GM23338 (cell line): ENCODE data around the gene BMAL1. TPM values are rescaled to one million over a fixed set of nuclear protein-coding genes. Genes with fewer than 3 reads are reported as not detected.
"Not testable (repeated sequence)": the region's sequence is repeated elsewhere in the genome, so short reads cannot be mapped to it uniquely, and the experiment has no call there.

Source experiments
- ATAC-seq: fragments of 200-7000 bp; cut with Tn5 transposase; 3 replicates; pipeline ENCODE4 v1.9.1; 2020
- DNase-seq: peaks from one replicate; pipeline ENCODE4 v3.0.0-alpha.2; 2015; ENCODE audit warnings: low spot score
- H2AFZ ChIP-seq: fragments of 200-600 bp; sonication (generic); 2 replicates; pipeline ENCODE4 v1.8.0; 2016; ENCODE audit warnings: antibody characterized with exemption, mild to moderate bottlenecking, moderate library complexity
- H3F3A ChIP-seq: fragments of 200-600 bp; sonication (generic); replicated peaks from 2 replicates; pipeline ENCODE4 v1.8.0; 2017; ENCODE audit warnings: antibody characterized with exemption, mixed run types, low read depth
- H3K27ac ChIP-seq: fragments of 200-600 bp; sonication (generic); 2 replicates; pipeline ENCODE4 v1.6.1; 2016; ENCODE audit warnings: low read depth
- H3K27me3 ChIP-seq: fragments of 200-600 bp; sonication (generic); 2 replicates; pipeline ENCODE4 v1.8.0; 2016; ENCODE audit warnings: mild to moderate bottlenecking, mixed run types, moderate library complexity; ENCODE audit not compliant: insufficient read depth
- H3K36me3 ChIP-seq: fragments of 200-600 bp; sonication (generic); 2 replicates; pipeline ENCODE4 v1.8.0; 2016; ENCODE audit warnings: mild to moderate bottlenecking; ENCODE audit not compliant: insufficient read depth
- H3K4me1 ChIP-seq: fragments of 200-600 bp; sonication (generic); 2 replicates; pipeline ENCODE4 v1.8.0; 2016; ENCODE audit warnings: mild to moderate bottlenecking, moderate library complexity; ENCODE audit not compliant: insufficient read depth
- H3K4me2 ChIP-seq: fragments of 200-600 bp; sonication (generic); 2 replicates; pipeline ENCODE4 v1.7.1; 2017; ENCODE audit warnings: mixed run types
- H3K4me3 ChIP-seq: fragments of 200-600 bp; sonication (generic); 2 replicates; pipeline ENCODE4 v1.6.1; 2016; ENCODE audit warnings: mixed run types
- H3K79me2 ChIP-seq: fragments of 200-600 bp; sonication (generic); replicated peaks from 2 replicates; pipeline ENCODE4 v1.8.0; 2017; ENCODE audit warnings: mild to moderate bottlenecking; ENCODE audit not compliant: insufficient read depth
- H3K9me2 ChIP-seq: fragments of 200-600 bp; sonication (generic); 2 replicates; pipeline ENCODE4 v1.8.0; 2017; ENCODE audit not compliant: insufficient read depth
- H4K20me1 ChIP-seq: fragments of 200-600 bp; sonication (generic); replicated peaks from 2 replicates; pipeline ENCODE4 v1.8.0; 2017; ENCODE audit warnings: mild to moderate bottlenecking; ENCODE audit not compliant: insufficient read depth
- H3K27ac Mint-ChIP-seq: 2 replicates; pipeline ENCODE4 v1.8.0; 2020; ENCODE audit warnings: inconsistent platforms, mild to moderate bottlenecking, moderate library complexity, mixed read lengths
- H3K27me3 Mint-ChIP-seq: 3 replicates; pipeline ENCODE4 v1.8.0; 2022; ENCODE audit warnings: low read depth, mild to moderate bottlenecking, moderate library complexity, mixed read lengths, inconsistent platforms; ENCODE audit not compliant: insufficient read depth, poor library complexity
- H3K36me3 Mint-ChIP-seq: 3 replicates; pipeline ENCODE4 v1.8.0; 2021; ENCODE audit warnings: low read depth, mild to moderate bottlenecking, inconsistent platforms, moderate library complexity, mixed read lengths
- H3K4me1 Mint-ChIP-seq: 3 replicates; pipeline ENCODE4 v1.8.0; 2020; ENCODE audit warnings: mild to moderate bottlenecking, inconsistent platforms, mixed read lengths
- H3K4me3 Mint-ChIP-seq: 3 replicates; pipeline ENCODE4 v1.8.0; 2021; ENCODE audit warnings: moderate library complexity, mild to moderate bottlenecking, inconsistent platforms, mixed read lengths
- H3K9me3 Mint-ChIP-seq: 3 replicates; pipeline ENCODE4 v1.8.0; 2020; ENCODE audit warnings: moderate library complexity, mild to moderate bottlenecking, inconsistent platforms, mixed read lengths
- POLR2AphosphoS5 ChIP-seq: IDR thresholded peaks from 2 replicates; pipeline ENCODE4 v1.6.1; 2016; ENCODE audit warnings: antibody characterized with exemption, low read depth
- ZNF331 ChIP-seq: fragments of 250-450 bp; sonication (Bioruptor Pico); IDR thresholded peaks from 2 replicates; pipeline ENCODE4 v1.5.0; 2020; ENCODE audit warnings: low read depth, mild to moderate bottlenecking, moderate library complexity
- polyA plus RNA-seq: library from polyadenylated mRNA; unstranded; fragments of >200 nt; fragmentation: Nextera tagmentation; extraction: Ambion mirVana; gene quantifications from 2 replicates; pipeline ENCODE4 v1.2.1, GENCODE V29; 2016
- total RNA-seq: library from RNA; depleted of rRNA; stranded (reverse); fragments of >200 nt; shearing (Covaris generic); gene quantifications from 2 replicates; pipeline ENCODE4 v1.2.3, GENCODE V29; 2014
- TF ChIP-seq, protein P1 (sequence below): fragments of 250-450 bp; sonication (Bioruptor Pico); IDR thresholded peaks from 2 replicates; pipeline ENCODE4 v1.5.0; 2020; ENCODE audit warnings: mild to moderate bottlenecking, moderate library complexity
- TF ChIP-seq, protein P2 (sequence below): IDR thresholded peaks from 2 replicates; pipeline ENCODE4 v1.6.1; 2016; ENCODE audit warnings: antibody characterized with exemption

The BMAL1 gene
- total and polyA plus RNA-seq, 2 experiments from 2014 or later = 5.1 to 7.2 TPM

DNA sequence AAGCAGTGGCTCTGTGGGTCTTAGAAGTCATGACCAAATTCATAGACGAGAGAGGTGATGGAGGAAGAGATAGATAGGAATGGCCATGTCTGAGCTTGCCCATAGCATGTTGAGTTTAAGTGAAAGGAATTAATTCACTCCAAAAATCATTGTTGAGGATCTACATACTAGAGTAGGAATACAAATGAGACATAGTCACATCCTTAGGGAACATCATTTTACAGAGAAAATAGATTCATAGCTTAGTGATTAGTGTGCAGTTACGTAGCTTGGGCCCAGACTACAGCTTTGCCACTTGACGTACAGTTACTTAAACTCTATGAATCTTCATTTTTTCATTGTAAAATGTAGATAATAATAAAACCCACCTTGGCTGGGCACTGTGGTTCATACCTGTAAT lies 21.4 kb upstream of the BMAL1 start (continued):
- TF ChIP-seq, protein P1, sequence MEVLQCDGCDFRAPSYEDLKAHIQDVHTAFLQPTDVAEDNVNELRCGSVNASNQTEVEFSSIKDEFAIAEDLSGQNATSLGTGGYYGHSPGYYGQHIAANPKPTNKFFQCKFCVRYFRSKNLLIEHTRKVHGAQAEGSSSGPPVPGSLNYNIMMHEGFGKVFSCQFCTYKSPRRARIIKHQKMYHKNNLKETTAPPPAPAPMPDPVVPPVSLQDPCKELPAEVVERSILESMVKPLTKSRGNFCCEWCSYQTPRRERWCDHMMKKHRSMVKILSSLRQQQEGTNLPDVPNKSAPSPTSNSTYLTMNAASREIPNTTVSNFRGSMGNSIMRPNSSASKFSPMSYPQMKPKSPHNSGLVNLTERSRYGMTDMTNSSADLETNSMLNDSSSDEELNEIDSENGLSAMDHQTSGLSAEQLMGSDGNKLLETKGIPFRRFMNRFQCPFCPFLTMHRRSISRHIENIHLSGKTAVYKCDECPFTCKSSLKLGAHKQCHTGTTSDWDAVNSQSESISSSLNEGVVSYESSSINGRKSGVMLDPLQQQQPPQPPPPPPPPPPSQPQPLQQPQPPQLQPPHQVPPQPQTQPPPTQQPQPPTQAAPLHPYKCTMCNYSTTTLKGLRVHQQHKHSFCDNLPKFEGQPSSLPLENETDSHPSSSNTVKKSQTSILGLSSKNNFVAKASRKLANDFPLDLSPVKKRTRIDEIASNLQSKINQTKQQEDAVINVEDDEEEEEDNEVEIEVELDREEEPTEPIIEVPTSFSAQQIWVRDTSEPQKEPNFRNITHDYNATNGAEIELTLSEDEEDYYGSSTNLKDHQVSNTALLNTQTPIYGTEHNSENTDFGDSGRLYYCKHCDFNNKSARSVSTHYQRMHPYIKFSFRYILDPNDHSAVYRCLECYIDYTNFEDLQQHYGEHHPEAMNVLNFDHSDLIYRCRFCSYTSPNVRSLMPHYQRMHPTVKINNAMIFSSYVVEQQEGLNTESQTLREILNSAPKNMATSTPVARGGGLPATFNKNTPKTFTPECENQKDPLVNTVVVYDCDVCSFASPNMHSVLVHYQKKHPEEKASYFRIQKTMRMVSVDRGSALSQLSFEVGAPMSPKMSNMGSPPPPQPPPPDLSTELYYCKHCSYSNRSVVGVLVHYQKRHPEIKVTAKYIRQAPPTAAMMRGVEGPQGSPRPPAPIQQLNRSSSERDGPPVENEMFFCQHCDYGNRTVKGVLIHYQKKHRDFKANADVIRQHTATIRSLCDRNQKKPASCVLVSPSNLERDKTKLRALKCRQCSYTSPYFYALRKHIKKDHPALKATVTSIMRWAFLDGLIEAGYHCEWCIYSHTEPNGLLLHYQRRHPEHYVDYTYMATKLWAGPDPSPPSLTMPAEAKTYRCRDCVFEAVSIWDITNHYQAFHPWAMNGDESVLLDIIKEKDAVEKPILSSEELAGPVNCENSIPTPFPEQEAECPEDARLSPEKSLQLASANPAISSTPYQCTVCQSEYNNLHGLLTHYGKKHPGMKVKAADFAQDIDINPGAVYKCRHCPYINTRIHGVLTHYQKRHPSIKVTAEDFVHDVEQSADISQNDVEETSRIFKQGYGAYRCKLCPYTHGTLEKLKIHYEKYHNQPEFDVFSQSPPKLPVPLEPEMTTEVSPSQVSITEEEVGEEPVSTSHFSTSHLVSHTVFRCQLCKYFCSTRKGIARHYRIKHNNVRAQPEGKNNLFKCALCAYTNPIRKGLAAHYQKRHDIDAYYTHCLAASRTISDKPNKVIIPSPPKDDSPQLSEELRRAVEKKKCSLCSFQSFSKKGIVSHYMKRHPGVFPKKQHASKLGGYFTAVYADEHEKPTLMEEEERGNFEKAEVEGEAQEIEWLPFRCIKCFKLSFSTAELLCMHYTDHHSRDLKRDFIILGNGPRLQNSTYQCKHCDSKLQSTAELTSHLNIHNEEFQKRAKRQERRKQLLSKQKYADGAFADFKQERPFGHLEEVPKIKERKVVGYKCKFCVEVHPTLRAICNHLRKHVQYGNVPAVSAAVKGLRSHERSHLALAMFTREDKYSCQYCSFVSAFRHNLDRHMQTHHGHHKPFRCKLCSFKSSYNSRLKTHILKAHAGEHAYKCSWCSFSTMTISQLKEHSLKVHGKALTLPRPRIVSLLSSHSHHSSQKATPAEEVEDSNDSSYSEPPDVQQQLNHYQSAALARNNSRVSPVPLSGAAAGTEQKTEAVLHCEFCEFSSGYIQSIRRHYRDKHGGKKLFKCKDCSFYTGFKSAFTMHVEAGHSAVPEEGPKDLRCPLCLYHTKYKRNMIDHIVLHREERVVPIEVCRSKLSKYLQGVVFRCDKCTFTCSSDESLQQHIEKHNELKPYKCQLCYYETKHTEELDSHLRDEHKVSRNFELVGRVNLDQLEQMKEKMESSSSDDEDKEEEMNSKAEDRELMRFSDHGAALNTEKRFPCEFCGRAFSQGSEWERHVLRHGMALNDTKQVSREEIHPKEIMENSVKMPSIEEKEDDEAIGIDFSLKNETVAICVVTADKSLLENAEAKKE (CRISPR knock-in tag) = no peak

DNA sequence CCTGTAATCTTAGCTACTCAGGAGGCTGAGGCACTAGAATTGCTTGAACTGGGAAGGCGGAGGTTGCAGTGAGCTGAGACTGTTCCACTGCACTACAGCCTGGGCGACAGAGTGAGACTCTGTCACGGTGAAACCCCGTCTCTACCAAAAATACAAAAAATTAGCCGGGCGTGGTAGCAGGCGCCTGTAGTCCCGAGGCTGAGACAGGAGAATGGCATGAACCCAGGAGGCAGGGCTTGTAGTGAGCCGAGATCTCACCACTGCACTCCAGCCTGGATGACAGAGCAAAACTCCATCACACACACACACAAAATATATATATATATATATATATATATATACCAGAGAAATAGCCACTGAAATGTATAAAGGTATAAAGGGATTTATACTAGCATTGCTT lies 19.5 kb upstream of the BMAL1 start:
- peaks cover 33% of the 10 kb centered on the region for H3K4me1 ChIP-seq
- not testable (repeated sequence) for H3K27ac ChIP-seq, H3K36me3 Mint-ChIP-seq, H3K9me2 ChIP-seq, H3K4me3 ChIP-seq, ATAC-seq, H3K27me3 ChIP-seq, H3K4me3 Mint-ChIP-seq, DNase-seq, H3K36me3 ChIP-seq, H3K79me2 ChIP-seq, H4K20me1 ChIP-seq, H3K9me3 Mint-ChIP-seq, H3K27me3 Mint-ChIP-seq, H3F3A ChIP-seq, H3K27ac Mint-ChIP-seq, H3K4me2 ChIP-seq
- peaks cover 29% of the 10 kb centered on the region for H3K4me1 Mint-ChIP-seq
- H2AFZ ChIP-seq = 0 out of 2 replicates have a peak overlapping the region, but pooled peaks have one; percentile 80

DNA sequence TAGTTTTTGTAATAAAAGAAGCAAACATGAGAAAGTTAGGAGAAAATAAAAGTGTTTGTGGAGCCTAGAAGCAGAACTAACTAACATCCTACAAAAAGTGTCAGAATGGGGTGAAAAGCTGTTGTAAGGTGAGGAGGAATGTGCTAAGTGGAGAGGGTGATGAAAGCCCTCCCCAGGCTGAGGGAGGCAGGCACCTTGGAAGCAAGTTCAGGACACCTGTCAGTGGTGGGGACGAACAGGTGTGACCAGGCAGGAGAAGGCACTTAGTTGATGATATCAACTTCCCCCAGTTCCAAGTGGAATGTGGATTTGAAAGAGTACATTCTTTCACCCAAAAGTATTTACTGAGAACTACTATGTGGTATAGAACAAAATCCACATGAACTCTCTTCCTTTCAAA lies 18.7 kb upstream of the BMAL1 start:
- TF ChIP-seq POLR2AphosphoS5 (no peak), ZNF331 (CRISPR knock-in tag) (no peak)
- TF ChIP-seq, protein P2, sequence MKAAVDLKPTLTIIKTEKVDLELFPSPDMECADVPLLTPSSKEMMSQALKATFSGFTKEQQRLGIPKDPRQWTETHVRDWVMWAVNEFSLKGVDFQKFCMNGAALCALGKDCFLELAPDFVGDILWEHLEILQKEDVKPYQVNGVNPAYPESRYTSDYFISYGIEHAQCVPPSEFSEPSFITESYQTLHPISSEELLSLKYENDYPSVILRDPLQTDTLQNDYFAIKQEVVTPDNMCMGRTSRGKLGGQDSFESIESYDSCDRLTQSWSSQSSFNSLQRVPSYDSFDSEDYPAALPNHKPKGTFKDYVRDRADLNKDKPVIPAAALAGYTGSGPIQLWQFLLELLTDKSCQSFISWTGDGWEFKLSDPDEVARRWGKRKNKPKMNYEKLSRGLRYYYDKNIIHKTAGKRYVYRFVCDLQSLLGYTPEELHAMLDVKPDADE = no peak
- H3K9me2 ChIP-seq = 0 out of 2 replicates have a peak, but pooled peaks cover 5% of the 10 kb centered on the region
- no peaks in the 10 kb centered on the region for H3F3A ChIP-seq
- no peaks in the 10 kb centered on the region for H3K27me3 ChIP-seq
- no peaks in the 10 kb centered on the region for H3K36me3 ChIP-seq
- Mint-ChIP-seq H3K27ac (no peak overlapping the region), H3K4me1 (peaks cover 29% of the 10 kb centered on the region), H3K4me3 (peak overlapping the region; percentile 9; the same call in 1 of the 3 replicates), H3K9me3 (no peaks in the 10 kb centered on the region), H3K27me3 (peaks cover 7% of the 10 kb centered on the region), H3K36me3 (no peaks in the 10 kb centered on the region)
- peak; percentile 11 for DNase-seq
- H4K20me1 ChIP-seq = no peaks in the 10 kb centered on the region
- ATAC-seq = peak; percentile 33
- no peak overlapping the region for H3K4me3 ChIP-seq
- no peak overlapping the region for H2AFZ ChIP-seq
- H3K4me2 ChIP-seq = peak overlapping the region; percentile 36; the same call in 1 of the 2 replicates
- peaks cover 33% of the 10 kb centered on the region for H3K4me1 ChIP-seq
- H3K79me2 ChIP-seq = no peaks in the 10 kb centered on the region
- no peak overlapping the region for H3K27ac ChIP-seq
